ENCODE measurements around the gene IL13.
A peak's percentile ranks its signal among the peaks of the same experiment; 100 is the strongest.

The IL13 gene

DNA sequence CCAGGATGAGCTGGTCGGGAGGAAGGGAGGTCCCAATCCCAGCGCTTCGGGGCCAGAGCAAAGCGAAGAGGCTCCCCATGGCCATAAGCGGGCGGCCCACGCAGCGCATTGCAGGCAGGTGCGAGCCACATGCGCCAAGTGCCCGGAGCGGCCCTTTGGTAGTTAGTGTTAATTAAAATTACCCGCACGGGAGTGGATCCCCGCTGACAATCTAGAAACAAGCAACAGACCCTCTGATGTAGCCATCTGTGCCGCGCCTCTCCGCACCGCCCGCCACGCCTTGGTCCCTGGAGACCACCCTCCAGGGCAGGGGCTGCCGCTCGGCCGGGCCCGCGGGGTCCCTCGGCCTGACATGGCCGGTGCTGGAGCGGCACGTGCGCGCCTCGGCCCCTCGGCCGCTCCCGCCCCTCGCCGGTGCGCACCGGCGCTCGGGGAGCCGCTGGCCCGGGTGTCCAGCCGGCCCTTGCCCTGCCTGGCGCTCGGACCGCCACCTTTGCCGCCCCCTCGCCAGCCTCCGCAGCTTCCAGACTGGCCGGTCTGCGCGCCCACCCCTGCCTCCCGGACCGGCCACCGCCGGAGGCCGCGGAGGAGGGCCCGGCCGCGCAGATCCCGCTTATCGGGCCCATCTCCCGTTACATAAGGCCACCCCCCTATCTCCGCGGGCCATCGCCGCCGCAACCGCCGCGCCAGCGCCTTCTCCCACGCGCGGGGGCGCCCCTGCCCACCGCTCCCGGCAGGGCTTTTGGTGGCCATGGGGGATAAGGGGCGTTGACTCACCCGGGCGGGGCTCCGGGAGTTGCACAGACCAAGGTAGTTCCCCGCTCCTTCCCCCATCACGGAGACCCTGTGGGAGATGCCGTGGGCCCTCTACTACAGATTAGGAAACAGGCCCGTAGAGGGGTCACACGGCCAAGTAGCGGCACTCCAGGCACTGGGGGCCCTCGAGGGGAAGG, 1.9 kb upstream of the IL13 start:
- DNase-seq (ENCODE audit: extremely low read depth in 1 of 2, low read depth in 1 of 2) = peak in 1 of 2 donors; percentile 32

DNA sequence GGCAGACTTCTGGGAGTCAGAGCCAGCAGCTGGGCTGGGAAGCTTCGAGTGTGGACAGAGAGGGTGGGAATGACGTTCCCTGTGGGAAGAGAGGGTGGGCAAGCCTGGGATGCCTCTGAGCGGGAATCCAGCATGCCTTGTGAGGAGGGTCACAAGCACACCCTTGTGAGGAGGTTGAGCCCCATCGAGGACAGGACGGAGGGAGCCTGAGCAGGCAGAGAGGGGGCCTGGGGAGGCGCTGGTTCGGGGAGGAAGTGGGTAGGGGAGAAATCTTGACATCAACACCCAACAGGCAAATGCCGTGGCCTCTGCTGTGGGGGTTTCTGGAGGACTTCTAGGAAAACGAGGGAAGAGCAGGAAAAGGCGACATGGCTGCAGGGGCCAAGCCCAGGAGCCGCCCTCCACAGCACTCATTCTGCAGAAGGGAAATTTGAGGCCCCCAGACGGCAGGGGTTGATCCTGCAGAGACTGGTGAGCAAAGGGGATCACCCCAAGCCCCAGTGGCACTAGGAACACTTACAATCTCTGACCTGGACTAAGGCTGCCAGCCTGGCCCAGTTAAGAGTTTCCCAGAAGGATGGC, 1.1 kb upstream of the IL13 start:
- no peak for DNase-seq (ENCODE audit: extremely low read depth in 1 of 2, low read depth in 1 of 2)

DNA sequence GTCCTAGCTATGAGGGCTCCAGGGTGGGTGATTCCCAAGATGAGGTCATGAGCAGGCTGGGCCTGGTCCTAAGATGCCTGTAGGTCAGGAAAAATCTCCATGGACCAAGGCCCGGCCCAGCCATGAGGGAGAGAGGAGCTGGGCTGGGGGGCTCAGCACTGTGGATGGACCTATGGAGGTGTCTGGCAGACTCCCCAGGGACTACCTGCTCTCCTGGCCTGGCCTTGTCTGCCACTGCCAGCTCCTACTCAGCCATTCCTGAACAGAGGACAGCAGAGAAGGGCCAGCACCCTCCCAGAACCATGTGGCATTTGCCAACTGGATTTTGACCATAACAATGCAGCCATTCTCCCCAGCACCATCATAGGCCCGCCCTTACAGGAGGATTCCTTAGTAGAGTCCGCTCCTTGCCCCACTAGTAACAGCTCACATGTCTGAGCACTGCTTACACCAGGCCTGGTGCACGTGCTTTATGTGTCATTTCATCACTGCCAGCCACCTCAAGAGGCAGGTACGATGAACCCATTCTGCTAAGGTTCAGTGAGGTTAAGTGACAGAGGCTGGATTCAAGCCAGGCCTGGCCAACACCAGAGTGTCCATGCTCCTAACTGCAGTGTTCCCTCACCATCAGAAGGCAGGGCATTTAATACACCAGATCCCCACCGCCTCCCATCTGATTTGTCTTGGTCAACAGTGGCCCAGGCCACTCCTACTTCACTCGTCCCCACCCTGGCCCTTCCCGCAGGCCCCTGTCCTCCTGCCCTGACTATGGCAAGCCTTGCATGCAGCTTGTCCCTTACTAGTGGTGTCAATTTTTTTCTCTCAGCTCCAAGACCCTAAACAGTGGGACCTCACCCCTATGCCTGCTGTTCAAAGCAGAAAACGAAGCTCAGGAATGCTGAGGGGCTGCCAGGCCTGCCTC, 669 bp downstream of the IL13 start:
- DNase-seq (ENCODE audit: extremely low read depth in 1 of 2, low read depth in 1 of 2) = no peak

DNA sequence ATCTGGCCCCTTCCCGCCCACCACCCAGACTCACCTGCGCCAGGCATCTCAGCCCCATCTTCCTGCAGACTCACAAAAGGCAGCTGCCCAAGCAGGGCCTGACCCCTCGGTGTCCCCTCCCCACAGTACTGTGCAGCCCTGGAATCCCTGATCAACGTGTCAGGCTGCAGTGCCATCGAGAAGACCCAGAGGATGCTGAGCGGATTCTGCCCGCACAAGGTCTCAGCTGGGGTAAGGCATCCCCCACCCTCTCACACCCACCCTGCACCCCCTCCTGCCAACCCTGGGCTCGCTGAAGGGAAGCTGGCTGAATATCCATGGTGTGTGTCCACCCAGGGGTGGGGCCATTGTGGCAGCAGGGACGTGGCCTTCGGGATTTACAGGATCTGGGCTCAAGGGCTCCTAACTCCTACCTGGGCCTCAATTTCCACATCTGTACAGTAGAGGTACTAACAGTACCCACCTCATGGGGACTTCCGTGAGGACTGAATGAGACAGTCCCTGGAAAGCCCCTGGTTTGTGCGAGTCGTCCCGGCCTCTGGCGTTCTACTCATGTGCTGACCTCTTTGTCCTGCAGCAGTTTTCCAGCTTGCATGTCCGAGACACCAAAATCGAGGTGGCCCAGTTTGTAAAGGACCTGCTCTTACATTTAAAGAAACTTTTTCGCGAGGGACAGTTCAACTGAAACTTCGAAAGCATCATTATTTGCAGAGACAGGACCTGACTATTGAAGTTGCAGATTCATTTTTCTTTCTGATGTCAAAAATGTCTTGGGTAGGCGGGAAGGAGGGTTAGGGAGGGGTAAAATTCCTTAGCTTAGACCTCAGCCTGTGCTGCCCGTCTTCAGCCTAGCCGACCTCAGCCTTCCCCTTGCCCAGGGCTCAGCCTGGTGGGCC, 1.9 kb downstream of the IL13 start:
- no peak for DNase-seq (ENCODE audit: extremely low read depth in 1 of 2, low read depth in 1 of 2)

DNA sequence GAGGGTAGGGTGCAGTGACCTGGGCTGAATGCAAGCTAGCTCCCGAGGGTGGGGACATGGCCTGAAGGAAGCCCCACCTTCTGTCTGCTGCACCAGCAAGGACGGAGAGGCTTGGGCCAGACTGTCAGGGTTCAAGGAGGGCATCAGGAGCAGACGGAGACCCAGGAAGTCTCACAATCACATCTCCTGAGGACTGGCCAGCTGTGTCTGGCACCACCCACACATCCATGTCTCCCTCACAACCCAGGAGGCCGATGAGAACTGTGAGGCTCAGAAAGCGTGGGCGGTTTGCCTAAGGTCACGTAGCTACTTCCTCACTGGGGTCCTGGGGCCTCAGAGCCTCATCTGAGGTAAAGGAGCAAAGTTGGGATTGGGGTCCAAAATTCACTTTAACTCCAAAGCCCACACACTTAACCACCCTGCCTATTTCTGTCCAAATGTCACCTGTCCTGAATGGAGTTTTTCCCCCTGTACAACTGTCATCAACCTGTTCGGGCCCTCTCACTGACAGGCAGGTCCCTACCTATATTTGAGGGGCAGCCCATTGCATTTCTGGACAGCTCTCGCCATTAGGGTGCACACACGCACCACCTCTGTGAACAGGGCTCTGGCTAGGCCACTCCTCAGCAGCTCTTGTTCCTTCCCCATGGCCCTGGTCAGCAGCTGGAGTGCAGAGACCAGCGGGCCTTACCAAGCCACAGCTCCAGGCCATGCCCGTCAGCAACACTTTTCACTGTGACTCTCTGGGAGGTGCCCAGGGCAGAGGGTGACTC, 3.4 kb downstream of the IL13 start:
- DNase-seq (ENCODE audit: extremely low read depth in 1 of 2, low read depth in 1 of 2) = no peak

DNA sequence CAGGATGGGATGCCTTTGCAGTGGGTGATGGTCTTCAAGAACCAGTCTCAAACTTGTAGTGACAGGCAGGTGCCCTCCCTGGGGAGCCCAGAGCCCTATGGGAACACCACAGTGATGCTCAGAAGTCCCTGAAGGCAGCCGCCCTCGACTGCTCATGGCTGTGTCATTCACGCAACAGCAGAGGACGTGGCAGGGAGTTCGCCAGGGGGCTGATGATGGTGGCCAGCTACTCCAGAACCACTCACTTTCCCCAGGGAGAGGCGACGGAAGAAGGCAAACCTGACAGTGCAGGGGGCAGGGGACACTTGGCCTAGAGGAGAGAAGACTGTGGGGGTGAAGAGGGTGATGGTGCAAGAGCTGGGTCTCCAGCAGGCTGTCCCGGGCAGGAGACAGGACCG, 4.0 kb downstream of the IL13 start:
- no peak for DNase-seq (ENCODE audit: extremely low read depth in 1 of 2, low read depth in 1 of 2)

DNA sequence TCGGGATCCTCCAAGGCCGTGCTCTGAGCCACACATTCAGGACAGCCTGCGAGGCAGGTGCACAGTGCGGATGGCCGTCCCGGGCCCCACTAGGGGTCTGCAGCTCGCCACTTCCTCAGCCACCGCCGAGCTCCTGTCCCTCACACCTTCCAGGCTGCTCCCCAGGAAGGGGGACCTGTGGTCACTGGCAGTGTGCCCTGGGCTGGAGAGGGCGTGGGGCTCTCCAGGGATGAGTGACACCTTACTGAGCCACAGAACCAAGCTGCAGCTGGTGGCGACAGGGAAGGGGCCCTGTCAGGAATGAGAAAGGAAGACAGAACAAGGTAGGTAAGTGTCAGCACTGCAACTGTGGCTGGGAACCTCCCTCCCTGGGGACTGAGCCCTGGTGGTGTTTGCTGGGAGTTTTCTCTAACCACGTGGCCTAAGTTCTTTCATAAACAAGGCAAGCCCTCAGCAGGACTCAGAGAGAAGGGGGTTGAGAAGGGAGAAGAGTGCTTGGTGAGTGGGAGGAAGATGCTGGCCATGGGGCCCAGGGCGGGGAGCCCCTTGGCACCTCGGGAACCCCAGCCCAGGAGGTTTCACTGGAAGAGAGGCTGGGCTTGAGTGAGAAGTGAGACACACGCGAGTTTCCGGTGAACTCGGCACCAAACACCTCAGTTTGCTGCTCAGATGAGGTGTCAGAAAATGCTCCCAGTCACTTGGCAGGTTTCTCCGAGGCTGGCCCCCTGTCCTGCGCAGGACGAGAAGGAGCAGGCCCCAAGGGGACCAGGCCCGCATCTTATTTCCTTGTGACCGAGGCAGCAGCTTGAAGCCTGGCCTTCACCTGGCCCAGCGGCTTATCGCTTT, 5.2 kb downstream of the IL13 start:
- no peak for DNase-seq (ENCODE audit: extremely low read depth in 1 of 2, low read depth in 1 of 2)

DNA sequence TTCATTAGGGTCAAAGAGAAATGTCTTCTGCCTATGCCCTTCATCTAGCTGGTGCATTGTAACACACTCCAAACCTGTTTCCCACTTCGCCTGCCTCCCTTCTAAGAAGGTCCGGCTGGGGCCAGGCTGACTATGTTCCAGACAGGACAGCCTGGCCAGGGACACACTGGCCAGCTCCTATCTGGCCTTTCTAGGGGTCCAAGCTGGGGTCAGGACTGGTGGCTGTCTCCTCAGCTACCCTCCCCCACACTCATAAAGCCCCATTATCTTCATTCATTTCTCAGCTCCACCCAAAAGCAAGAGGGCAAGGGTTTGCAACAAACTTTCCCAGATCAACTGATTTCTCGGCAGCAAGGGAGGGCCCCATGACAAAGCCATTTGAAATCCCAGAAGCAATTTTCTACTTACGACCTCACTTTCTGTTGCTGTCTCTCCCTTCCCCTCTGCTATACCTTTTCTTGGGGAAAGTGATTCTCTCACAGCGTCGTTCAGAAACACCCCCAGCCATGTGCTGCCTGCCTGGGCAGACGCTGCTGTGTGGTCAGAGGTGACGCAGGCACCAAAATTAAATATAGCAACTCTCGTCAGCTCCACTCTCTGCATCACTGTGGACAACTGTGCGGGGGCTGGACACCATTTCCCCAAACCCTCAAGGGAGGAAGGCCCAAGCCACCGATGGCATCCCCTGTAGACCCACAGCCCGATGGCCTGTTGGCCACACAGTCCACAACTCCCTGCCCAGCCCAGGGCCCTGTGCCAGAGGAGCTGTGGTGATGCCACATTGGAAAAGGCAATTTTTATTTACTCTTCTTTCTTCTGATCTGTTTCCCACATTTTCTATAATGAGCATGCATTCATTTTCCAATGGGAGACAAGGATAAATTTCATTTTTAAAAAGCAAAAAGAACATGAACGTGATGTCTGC, 6.1 kb downstream of the IL13 start:
- DNase-seq (ENCODE audit: extremely low read depth in 1 of 2, low read depth in 1 of 2) = no peak

DNA sequence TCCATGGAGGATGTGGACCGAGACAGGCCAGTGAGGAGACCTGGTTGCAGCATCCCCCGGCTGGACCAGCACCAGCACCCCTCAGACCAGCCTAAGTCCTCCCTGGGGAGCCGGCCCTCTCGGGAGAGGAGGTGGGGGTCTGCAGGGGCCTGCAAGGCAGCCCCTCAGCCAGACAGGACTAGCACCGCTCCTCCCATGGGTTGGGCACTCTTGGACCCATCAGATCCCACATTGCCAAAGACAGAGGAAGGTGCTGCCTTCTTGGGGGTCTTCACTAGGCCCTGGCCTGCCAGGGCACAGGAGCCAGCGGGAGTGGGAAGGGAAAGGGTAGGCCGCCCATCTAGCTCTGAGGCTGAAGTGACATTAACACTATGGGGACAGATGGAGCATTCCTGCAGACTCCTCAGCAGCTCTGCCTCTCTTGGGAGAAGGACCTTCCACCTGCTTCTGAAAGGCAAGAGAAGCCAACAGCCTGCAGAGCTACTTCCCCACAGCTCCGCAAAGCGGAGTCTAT, 6.8 kb downstream of the IL13 start:
- DNase-seq (ENCODE audit: extremely low read depth in 1 of 2, low read depth in 1 of 2) = no peak

DNA sequence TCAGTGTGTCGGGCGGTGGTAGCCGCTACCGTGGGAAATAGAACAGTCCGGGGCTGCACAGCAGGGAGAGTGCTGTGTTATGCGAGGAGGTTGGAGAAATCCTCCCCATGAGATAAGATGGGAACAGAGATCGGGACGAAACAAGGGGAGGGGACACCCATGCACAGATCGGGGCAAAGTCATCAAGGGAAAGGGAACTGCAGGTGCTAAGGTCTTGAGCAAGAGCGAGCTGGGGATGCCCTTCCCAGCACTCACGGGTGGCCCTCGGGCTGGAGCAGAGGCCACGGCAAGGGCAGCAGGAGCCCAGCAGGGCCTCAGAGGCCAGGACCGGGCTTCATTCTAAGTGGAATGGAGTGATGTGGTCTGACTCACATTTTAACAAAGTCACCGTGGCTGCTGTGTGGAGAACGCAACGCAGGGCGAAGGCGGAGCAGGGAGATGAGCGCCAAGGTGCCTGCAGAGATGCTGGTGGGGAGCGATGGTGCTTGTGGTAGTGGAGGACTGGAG, 7.7 kb downstream of the IL13 start:
- no peak for DNase-seq (ENCODE audit: extremely low read depth in 1 of 2, low read depth in 1 of 2)

DNA sequence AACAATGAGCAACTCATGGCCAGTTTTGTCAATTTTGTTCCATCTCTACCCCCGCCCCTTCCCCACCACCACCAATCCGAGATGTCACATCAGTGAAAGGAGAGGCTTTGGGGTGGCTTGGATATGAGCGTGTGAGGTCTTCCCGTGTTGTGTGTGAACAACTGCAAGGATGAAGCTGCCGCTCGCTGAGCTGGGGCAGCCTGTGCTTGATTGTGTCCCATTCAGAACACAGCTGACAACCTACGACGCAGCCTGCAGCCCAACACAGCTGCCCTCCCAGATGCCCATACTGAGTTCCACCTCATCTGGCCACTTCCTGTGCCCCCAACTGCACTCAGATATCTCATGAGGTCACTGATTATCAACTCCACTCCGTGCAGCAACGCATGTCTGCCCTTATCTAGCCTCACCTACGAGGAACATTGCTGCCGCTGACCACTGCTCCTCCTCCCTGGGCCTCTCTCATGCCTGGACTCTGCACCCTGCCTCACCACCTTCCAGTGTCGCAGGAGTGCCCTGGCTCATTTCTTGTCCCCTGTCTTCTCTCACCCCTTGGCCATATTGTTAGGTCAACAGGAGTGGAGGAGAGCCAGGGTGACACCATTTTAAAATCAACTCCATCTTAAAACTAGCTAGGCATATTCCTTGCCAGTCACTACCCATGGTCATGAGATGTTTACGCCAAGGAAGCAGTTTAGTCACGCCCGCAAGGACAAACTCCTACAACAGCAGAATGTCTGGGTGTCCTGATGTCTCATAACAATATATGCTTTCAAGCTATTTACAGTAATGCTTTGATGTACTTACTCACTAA, 8.5 kb downstream of the IL13 start:
- DNase-seq (ENCODE audit: extremely low read depth in 1 of 2, low read depth in 1 of 2) = no peak

DNA sequence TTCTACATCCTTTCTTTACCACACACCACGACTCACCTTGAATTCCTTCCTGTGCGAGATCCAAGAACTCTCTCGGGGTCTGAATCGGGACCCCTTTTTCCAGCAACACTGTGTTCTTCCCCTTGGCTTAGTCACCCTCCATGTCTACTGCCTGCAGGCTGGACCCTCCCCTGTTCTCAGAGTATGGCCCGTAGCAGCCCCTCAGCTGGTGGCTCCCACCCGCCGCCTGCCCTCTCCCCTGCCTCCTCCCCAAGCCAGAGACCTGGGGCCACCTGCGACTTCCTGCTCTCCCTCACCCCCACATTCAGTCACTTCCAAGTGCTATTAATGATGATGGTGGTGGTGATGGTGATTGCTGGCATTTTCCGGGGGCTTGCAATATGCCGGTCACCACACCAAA, 9.3 kb downstream of the IL13 start:
- no peak for DNase-seq (ENCODE audit: extremely low read depth in 1 of 2, low read depth in 1 of 2)

DNA sequence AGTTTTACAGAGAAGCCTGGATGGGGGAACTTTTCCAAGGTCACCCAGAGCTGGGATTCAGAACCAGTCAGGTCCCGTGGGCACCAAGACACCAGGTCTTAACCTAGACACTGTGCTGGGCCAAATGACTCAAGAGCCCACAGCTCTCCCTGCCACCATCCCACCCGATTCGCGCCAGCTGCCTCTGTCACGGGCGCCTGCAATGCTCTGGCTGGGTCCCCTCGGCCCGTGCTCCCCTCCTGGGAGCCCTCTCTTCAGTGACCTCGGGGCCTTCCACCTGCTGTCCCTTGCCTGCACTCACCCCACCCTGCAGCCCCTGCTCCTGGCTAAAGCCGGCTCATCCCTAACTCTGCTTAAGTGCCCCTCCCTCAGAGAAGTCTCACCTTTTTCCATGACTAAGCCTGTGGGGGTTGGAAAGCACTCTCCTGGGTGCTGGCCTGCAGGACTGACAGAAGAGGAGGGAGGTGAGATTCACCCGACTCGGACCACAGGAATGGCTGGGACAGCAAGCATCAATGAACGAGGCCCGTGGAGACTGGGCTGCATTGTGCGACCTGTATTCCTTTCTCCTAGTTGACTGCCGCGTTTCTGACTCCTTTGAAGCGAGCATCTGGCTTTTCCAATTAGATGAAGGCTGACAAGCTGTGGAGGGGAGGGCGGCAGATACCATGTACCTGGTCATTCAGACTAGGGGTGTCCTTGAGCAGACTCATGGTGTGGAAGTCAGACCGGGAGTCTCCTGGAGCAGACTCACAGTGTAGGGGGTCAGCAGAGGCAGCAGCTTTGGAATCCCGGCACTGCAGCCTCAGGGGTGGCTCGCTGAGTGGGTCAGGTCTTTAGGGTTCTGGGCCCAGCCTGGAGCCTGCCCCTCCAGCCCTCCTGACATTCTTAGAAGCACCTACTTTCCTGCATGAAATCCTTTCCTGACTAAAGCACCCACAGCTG, 10.1 kb downstream of the IL13 start:
- DNase-seq (ENCODE audit: extremely low read depth in 1 of 2, low read depth in 1 of 2) = no peak

DNA sequence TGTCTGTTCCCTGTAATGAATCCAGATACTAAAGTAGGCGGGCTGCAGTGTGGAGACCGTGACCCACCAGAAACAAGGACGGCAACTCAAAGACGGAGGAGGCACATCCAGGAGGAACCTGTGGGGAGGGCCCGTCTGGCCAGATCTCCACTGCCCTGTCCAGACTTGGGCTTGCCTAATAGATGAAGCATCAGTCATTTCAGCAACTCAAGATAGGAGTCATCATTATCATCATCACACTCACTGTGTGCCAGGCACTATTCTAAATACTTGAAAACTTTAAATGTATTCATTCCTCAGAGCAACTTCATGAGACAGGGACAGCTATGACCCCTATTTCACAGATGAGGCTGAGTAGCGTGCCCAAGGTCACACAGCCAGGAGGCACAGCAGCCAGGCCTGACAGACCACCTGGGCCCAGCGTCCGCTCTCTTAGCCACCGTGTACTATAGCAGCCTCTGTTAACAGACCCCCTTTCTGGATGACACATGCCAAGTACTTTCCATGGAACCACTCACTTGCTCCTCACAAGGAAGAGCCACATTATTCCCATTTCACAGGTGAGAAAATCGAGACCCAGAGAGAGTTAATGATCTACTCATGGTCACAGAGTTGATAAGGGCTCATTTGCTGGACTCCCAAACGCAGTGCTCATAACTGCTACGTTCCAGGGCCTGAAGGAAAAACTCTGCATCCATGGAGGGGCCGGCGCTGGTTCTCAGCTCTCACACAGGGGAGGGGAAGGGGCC, 10.9 kb downstream of the IL13 start:
- no peak for DNase-seq (ENCODE audit: extremely low read depth in 1 of 2, low read depth in 1 of 2)

DNA sequence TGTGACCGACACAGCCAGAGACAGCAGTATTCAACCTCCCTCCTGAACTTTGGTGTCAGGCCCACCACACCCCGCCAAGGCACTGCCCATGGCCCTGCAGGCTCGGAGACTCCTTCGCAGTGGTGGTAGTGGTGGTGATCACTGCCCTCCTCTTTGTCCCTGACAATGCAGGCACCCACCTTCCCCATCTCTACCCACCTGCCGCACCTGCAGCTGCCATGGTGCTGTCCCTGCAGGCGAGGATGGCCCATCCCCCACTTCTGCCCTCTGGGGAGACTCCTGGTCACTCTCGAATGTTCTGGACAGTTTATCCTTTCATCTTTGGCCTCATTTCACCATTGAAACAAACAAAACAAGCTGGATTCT, 11.5 kb downstream of the IL13 start:
- DNase-seq (ENCODE audit: extremely low read depth in 1 of 2, low read depth in 1 of 2) = no peak

Data from activated CD8-positive, alpha-beta memory T cell treated with anti-CD3 and anti-CD28 coated beads for 1 hour (primary cell).